Stimulated activated CD4-positive, alpha-beta T cell treated with anti-CD3 and anti-CD28 coated beads, Interleukin-1b, Interleukin-23, amount 100 ng/mL, for 48 hours (primary cell): ENCODE data around the gene FIG4.
"Not testable (repeated sequence)": the region's sequence is repeated elsewhere in the genome, so short reads cannot be mapped to it uniquely, and the experiment has no call there.

Source experiments
- DNase-seq: peaks from one replicate; pipeline ENCODE4 v3.0.0-alpha.2; 2020

FIG4 gene

DNA sequence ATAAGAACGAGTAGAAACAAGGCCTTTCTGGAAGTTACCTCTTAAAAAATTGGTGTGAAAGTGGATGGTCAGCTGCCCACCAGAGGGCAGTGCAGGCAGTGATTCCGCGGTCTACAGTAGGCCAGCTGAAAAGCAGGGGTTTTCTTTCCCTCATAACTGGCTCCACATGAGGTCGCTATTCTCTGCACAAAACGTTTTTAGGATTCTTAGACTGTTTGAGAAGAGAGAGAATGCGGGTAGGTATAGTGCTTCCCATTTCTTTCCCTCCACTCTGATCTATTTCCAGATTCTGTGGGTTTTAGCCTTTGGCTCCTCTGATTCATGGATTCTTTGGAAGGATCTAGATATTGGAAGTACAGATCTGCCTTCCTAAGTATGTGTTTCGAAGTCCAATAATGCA lies 14.2 kb downstream of the FIG4 start:
- DNase-seq: peak; percentile 77

- DNase-seq: no peak
These were observed 15.4 kb downstream of the FIG4 start for GRCh38 chr6:109706513-109706912.

- DNase-seq: not testable (repeated sequence)
These were observed 17.0 kb downstream of the FIG4 start for GRCh38 chr6:109708099-109708498.

- DNase-seq: peak; percentile 26
These were observed 22.0 kb downstream of the FIG4 start for GRCh38 chr6:109713097-109713496.

DNA sequence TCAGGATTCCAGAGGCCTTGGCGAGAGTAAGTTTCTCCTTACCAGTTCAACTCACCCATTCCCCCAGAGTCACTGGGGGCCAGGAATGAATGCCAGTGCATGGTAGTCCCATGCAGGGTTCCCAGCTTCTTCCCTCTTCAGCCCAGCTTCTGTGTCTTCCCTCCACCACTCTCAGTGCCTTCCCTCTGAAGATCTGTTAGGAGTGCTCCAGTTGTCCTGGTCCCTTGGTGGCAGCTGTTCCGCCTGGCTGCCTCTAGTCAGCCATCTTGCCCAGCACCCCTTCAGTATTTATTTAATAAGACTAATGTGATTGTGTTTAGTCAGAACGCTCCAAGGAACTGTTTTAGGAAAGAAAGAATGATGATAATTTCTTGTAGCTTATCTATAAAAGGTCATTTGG lies 23.1 kb downstream of the FIG4 start:
- no peak for DNase-seq

GRCh38 chr6:109714611-109715010 lies 23.5 kb downstream of the FIG4 start:
- DNase-seq: no peak

- DNase-seq: no peak
These were observed 24.5 kb downstream of the FIG4 start for GRCh38 chr6:109715616-109716015.

GRCh38 chr6:109717971-109718370 lies 26.9 kb downstream of the FIG4 start:
- no peak for DNase-seq

- DNase-seq: no peak
These were observed 27.9 kb downstream of the FIG4 start for GRCh38 chr6:109718991-109719390.

DNA sequence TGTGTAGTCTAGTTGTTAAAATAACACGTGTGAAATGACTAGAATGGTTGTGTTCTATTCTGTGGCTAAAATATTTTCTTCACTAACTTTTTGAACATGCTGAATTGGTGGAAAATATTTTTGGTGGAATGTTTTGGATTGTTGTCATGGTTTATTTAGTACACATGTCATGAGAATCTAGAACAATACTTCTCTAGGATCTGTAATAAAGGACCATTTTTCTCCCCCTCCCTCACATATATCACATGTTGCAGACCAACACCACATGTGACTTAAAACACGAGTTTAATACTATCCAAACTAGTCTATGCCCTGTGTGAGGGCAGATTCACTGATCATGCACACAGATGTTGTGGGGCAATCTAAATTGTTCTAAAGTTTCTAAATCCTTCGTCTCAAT lies 29.2 kb downstream of the FIG4 start:
- no peak for DNase-seq

DNA sequence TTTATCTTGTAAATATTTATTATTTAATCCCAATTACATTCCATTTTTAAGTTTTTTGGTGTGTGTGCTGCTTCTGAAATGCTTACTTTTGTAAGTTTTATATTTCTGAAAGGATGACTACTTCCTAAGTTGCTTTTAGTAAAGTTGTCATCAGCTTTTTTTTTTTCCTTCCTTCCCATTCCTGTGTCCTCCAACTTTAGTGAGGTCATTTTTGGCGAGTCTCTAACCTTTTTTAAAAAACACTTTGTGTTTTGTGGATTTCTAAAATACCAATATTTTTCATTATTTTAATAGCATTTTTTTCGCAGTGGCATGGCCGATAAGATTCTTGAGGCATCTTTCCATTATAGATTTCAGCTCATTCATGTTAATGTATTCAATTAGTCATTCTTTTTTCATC lies 30.9 kb downstream of the FIG4 start:
- DNase-seq: no peak

DNA sequence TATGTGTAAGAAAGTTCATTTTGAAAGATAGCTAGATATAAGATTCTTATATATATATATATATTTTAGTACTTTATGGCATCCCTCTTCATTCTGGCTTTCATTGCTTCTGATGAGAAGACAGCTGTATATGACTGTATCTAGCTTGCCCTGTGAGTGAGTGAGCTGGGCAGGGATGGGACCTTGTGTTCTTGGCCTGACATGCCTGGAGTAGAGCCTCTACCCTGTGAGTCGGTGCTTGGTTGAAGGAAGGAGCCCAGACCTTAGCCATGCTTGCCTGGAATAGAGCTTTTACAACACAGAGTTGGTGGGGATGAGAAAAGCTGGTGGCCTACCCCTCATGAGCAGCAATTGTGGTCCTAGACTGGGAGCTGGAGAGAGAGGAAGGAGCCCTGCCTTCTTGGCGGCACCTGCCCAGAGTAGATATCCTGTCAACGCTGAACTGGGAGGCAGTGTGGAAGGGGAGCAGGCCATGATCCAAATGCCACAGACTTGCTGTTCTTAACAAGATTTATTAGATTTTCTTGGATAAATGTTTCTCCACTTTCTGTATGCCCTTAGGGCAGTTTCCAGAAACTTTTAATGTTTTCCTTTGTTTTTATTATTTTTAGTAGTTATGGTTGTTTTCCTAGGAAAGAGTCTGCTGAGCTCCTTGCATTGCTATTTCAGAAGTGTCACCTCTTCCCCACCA lies 31.6 kb downstream of the FIG4 start:
- DNase-seq: no peak

DNA sequence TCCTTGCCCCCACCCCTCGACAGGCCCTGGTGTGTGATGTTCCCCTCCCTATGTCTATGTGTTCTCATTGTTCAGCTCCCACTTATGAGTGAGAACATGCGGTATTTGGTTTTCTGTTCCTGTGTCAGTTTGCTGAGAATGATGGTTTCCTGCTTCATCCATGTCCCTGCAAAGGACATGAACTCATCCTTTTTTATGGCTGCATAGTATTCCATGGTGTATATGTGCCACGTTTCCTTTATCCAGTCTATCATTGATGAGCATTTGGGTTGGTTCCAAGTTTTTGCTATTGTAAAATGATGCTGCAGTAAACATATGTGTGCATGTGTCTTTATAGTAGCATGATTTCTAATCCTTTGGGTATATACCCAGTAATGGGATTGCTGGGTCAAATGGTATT lies 34.2 kb downstream of the FIG4 start:
- DNase-seq: not testable (repeated sequence)

- no peak for DNase-seq
These were observed 45.4 kb downstream of the FIG4 start for GRCh38 chr6:109736273-109737025.

DNA sequence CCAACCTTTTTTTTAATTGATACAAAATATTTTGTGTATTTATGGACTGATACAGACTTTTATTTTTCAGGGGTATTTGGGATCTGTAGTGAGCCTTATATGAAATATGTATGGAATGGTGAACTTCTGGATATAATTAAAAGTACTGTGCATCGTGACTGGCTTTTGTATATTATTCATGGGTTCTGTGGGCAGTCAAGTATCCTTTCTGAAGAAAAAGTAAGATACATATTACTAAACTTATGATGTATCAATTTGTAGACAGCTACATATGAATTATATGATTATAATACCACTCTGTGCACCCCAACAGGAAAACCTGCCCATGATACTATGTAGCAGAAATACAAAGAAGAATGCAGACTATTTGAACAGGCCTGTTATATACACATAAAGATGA lies 47.2 kb downstream of the FIG4 start:
- no peak for DNase-seq

DNA sequence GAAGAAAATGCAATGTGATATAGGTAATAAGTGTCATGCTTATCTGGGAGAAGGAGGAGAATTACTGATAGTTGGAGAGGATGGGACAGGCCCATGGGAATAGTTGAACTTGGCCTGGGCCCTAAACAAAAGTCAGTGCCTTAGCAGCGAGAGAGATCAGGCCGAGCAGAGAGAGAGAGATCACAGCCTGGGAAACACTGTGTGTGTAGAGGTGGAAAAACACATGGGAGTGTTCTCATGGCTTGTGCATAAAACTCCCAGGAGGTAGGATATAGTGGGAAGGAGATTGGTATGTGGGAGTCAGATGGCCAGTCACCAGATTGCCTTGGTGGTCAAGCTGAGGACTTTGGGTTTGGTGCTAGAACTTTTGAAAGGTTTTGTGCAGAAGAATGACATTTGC lies 47.6 kb downstream of the FIG4 start:
- no peak for DNase-seq

DNA sequence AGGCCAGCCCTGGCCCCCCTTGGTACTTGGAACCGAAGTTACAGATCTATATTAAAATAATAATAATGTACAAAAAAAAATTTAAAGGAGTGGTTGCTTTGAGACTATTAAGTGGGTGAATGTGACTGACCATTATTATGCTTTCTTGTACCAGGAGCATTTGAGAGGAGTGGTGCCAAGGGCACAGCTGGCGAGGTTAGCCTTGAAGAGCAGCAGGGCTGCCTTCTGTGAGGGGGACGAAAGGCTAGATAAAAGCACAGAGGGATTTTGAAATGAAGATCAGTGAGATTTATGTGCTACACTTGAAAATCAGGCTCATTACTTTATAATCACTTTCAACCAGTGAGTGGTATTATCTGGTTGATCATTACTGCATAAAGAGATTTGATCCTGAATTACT lies 48.6 kb downstream of the FIG4 start:
- no peak for DNase-seq

DNA sequence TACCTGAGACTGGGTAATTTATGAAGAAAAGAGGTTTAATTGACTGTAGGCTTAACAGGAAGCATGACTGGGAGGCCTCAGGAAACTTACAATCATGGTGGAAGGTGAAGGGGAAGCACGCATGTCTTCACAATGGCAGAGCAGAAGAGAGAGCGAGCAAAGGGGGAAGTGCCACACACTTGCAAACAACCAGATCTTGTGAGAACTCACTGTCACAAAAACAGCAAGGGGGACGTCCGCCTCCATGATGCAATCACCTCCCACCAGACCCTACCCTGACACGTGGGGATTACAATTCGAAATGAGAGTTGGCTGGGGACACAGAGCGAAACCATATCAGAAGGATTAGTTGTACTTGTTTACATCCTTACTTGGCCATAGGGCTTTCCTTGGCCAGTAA lies 49.7 kb downstream of the FIG4 start:
- no peak for DNase-seq

GRCh38 chr6:109743739-109744138 lies 52.6 kb downstream of the FIG4 start:
- DNase-seq: no peak

DNA sequence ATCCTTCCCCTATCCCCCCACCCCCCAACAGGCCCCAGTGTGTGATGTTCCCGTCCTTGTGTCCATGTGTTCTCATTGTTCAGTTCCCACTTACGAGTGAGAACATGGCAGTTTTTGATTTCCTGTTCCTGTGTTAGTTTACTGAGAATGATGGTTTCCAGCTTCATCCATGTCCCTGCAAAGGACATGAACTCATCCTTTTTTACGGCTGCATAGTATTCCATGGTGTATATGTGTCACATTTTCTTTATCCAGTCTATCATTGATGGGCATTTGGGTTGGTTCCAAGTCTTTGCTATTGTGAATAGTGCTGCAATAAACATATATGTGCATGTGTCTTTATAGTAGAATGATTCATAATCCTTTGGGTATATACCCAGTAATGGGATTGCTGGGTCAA lies 53.7 kb downstream of the FIG4 start:
- not testable (repeated sequence) for DNase-seq

- no peak for DNase-seq
These were observed 56.1 kb downstream of the FIG4 start for GRCh38 chr6:109747221-109747620.

GRCh38 chr6:109759098-109759955 lies 68.2 kb downstream of the FIG4 start:
- no peak for DNase-seq

- DNase-seq: no peak
These were observed 69.1 kb downstream of the FIG4 start for GRCh38 chr6:109760208-109760607.

- no peak for DNase-seq
These were observed 71.1 kb downstream of the FIG4 start for GRCh38 chr6:109762166-109762565.
